Measurements from ENCODE around the gene PRKRIP1. TPM values are rescaled to one million over a fixed set of nuclear protein-coding genes. Genes with fewer than 3 reads are reported as not detected.
A peak's percentile ranks its signal among the peaks of the same experiment; 100 is the strongest.

The PRKRIP1 gene
- total RNA-seq, 1 donor, result 14.5 TPM

- no peaks in the 10 kb centered on the region for H3K9me3 ChIP-seq (ENCODE audit: low read depth, low read length)
- TF ChIP-seq CTCF (IDR thresholded peaks at IDR 0.05; ENCODE audit: extremely low read depth, low read depth, low read length), result no peak
- H4K20me1 ChIP-seq (ENCODE audit: insufficient read depth, low read length), result no peaks in the 10 kb centered on the region
- no peak overlapping the region for H2AFZ ChIP-seq (ENCODE audit: low read length)
- no peak overlapping the region for H3K27ac ChIP-seq (ENCODE audit: low read depth, low read length)
- H3K4me3 ChIP-seq (ENCODE audit: insufficient read depth, low read length), result no peak overlapping the region
- no peaks in the 10 kb centered on the region for H3K27me3 ChIP-seq (ENCODE audit: insufficient read depth, low read length)
- H3K4me1 ChIP-seq (ENCODE audit: insufficient read depth, low read length), result peaks cover 7% of the 10 kb centered on the region
- peak; percentile 74 for DNase-seq (ENCODE audit: insufficient read length, low spot score, missing footprints)
- H3K36me3 ChIP-seq (ENCODE audit: insufficient read depth, low read length), result peaks cover 24% of the 10 kb centered on the region
- no peak overlapping the region for H3K4me2 ChIP-seq (ENCODE audit: insufficient read depth, low read length)
- H3K79me2 ChIP-seq (ENCODE audit: insufficient read depth, low read length), result peaks cover 13% of the 10 kb centered on the region
Observed at GRCh38 chr7:102469351-102469971, 73.3 kb downstream of the PRKRIP1 start.

GRCh38 chr7:102469972-102470825 lies 74.0 kb downstream of the PRKRIP1 start:
- Histone ChIP-seq H4K20me1 (ENCODE audit: insufficient read depth, low read length) (no peaks in the 10 kb centered on the region), H3K27me3 (ENCODE audit: insufficient read depth, low read length) (no peaks in the 10 kb centered on the region), H3K4me1 (ENCODE audit: insufficient read depth, low read length) (peaks cover 7% of the 10 kb centered on the region), H2AFZ (ENCODE audit: low read length) (no peak overlapping the region), H3K36me3 (ENCODE audit: insufficient read depth, low read length) (peaks cover 24% of the 10 kb centered on the region), H3K79me2 (ENCODE audit: insufficient read depth, low read length) (peaks cover 10% of the 10 kb centered on the region), H3K9me3 (ENCODE audit: low read depth, low read length) (no peaks in the 10 kb centered on the region), H3K4me2 (ENCODE audit: insufficient read depth, low read length) (no peak overlapping the region), H3K27ac (ENCODE audit: low read depth, low read length) (no peak overlapping the region), H3K4me3 (ENCODE audit: insufficient read depth, low read length) (no peak overlapping the region)
- no peak for TF ChIP-seq CTCF (IDR thresholded peaks at IDR 0.05; ENCODE audit: extremely low read depth, low read depth, low read length)
- DNase-seq (ENCODE audit: insufficient read length, low spot score, missing footprints), result peak; percentile 60

- Histone ChIP-seq H4K20me1 (ENCODE audit: insufficient read depth, low read length) (no peaks in the 10 kb centered on the region), H3K79me2 (ENCODE audit: insufficient read depth, low read length) (peaks cover 3% of the 10 kb centered on the region), H3K4me1 (ENCODE audit: insufficient read depth, low read length) (no peaks in the 10 kb centered on the region), H3K27me3 (ENCODE audit: insufficient read depth, low read length) (no peaks in the 10 kb centered on the region), H3K4me2 (ENCODE audit: insufficient read depth, low read length) (no peak overlapping the region), H3K36me3 (ENCODE audit: insufficient read depth, low read length) (peaks cover 24% of the 10 kb centered on the region), H2AFZ (ENCODE audit: low read length) (no peak overlapping the region), H3K27ac (ENCODE audit: low read depth, low read length) (no peak overlapping the region), H3K4me3 (ENCODE audit: insufficient read depth, low read length) (no peak overlapping the region), H3K9me3 (ENCODE audit: low read depth, low read length) (no peaks in the 10 kb centered on the region)
- DNase-seq (ENCODE audit: insufficient read length, low spot score, missing footprints), result no peak
- no peak for TF ChIP-seq CTCF (IDR thresholded peaks at IDR 0.05; ENCODE audit: extremely low read depth, low read depth, low read length)
Observed at GRCh38 chr7:102471791-102472125, 75.6 kb downstream of the PRKRIP1 start.

All from osteoblast (primary cell).